AG10803 (cell line): Measurements from ENCODE around the gene DUSP5.

Experiments
- DNase-seq: peaks from one replicate; pipeline ENCODE4 v3.0.0; 2010; ENCODE audit warnings: low read depth
- H3K4me3 ChIP-seq: 2 replicates; pipeline ENCODE4 v1.5.1; 2011; ENCODE audit warnings: mild to moderate bottlenecking, low read length, control low read depth
- CTCF ChIP-seq: conservative IDR thresholded peaks from 2 replicates; pipeline ENCODE4 v1.5.1; 2011; ENCODE audit warnings: mild to moderate bottlenecking, low read length, control low read depth, inconsistent platforms

DUSP5 gene

GRCh38 chr10:110506448-110506847, 8.7 kb downstream of the DUSP5 start:
- no peak for DNase-seq
- no peak for TF ChIP-seq CTCF
- no peak overlapping the region for H3K4me3 ChIP-seq

GRCh38 chr10:110507346-110507745, 9.6 kb downstream of the DUSP5 start:
- TF ChIP-seq CTCF: no peak
- DNase-seq: no peak
- H3K4me3 ChIP-seq: no peak overlapping the region

GRCh38 chr10:110508159-110508788, 10.6 kb downstream of the DUSP5 start:
- no peak overlapping the region for H3K4me3 ChIP-seq
- no peak for DNase-seq
- TF ChIP-seq CTCF: no peak

GRCh38 chr10:110508806-110509544, 11.3 kb downstream of the DUSP5 start:
- no peak overlapping the region for H3K4me3 ChIP-seq
- DNase-seq: no peak
- no peak for TF ChIP-seq CTCF

- DNase-seq: no peak
- no peak for TF ChIP-seq CTCF
- no peak overlapping the region for H3K4me3 ChIP-seq
These were observed 11.9 kb downstream of the DUSP5 start for GRCh38 chr10:110509560-110509959.

- DNase-seq: no peak
- H3K4me3 ChIP-seq: no peak overlapping the region
- TF ChIP-seq CTCF: no peak
These were observed 12.4 kb downstream of the DUSP5 start for GRCh38 chr10:110510086-110510485.

GRCh38 chr10:110510730-110511129, 13.0 kb downstream of the DUSP5 start:
- no peak overlapping the region for H3K4me3 ChIP-seq
- no peak for DNase-seq
- no peak for TF ChIP-seq CTCF
